Astrocyte of the cerebellum (primary cell): Measurements from ENCODE around the gene ANKMY1.

Experiments used
- DNase-seq: peaks from one replicate; pipeline ENCODE4 v3.0.0-alpha.2; 2011; ENCODE audit warnings: low read depth
- H3K4me3 ChIP-seq: 2 replicates; pipeline ENCODE4 v1.5.1; 2011; ENCODE audit warnings: mild to moderate bottlenecking, low read depth, low read length, moderate library complexity
- in situ Hi-C: cut with HindIII; loops from 2 replicates; pipeline ENCODE4 v1.10.0; 2017; ENCODE audit warnings: low sequenced_read_pairs
- TF ChIP-seq, protein P1 (sequence below): IDR thresholded peaks from 2 replicates; pipeline ENCODE4 v1.5.1; 2012; ENCODE audit warnings: low read length, low read depth, moderate library complexity, mild to moderate bottlenecking; ENCODE audit errors: missing control alignments

The ANKMY1 gene

DNA sequence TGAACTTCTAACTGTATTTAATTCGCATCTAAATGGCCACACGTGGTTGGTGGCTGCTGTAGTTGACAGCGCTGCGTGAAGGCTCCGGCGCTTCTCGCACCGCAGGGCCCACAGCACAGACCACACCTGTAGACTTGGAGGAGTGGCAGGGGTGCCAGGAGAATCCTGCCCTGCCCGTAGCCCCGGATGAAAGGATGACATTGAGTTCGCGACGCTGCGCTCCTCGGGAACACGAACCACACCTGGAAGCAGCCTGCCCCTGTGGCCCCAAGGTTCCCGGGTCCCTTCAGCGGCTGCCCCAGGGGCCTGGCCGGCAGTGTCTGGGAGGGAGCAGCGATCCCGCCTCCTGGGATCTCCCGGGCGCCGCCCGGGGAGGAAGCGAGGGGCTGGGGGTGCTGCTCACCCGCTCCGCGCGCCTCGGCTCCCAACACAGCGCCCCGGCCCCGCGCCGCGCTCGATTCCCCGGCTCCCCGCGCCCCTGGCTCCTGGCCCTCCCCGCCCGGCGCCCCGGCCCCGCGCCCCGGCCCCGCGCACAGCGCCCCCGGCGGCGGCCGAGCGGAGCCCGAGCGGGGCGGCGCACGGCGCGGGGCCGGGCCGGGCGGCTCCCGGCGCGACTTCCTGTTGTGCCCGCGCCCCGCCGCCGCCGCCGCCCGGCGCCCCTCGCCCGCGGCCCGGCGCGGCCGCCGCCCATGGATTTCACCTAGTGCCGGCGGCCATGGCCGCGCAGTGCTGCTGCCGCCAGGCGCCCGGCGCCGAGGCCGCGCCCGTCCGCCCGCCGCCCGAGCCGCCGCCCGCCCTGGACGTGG lies 10.3 kb upstream of the ANKMY1 start, which contains the start of gene RNPEPL1:
Gene RNPEPL1, plus strand, starts transcription at position 613 of the 806 bp plus-strand sequence. Its CDS starts 103 bp downstream, at position 716.
- in situ Hi-C loops, result no loop called here
- DNase-seq, result no peak
- peak within 1 kb of the TSS; percentile 61 for H3K4me3 ChIP-seq
- TF ChIP-seq, protein P1, sequence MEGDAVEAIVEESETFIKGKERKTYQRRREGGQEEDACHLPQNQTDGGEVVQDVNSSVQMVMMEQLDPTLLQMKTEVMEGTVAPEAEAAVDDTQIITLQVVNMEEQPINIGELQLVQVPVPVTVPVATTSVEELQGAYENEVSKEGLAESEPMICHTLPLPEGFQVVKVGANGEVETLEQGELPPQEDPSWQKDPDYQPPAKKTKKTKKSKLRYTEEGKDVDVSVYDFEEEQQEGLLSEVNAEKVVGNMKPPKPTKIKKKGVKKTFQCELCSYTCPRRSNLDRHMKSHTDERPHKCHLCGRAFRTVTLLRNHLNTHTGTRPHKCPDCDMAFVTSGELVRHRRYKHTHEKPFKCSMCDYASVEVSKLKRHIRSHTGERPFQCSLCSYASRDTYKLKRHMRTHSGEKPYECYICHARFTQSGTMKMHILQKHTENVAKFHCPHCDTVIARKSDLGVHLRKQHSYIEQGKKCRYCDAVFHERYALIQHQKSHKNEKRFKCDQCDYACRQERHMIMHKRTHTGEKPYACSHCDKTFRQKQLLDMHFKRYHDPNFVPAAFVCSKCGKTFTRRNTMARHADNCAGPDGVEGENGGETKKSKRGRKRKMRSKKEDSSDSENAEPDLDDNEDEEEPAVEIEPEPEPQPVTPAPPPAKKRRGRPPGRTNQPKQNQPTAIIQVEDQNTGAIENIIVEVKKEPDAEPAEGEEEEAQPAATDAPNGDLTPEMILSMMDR, result peak; percentile 7

DNA sequence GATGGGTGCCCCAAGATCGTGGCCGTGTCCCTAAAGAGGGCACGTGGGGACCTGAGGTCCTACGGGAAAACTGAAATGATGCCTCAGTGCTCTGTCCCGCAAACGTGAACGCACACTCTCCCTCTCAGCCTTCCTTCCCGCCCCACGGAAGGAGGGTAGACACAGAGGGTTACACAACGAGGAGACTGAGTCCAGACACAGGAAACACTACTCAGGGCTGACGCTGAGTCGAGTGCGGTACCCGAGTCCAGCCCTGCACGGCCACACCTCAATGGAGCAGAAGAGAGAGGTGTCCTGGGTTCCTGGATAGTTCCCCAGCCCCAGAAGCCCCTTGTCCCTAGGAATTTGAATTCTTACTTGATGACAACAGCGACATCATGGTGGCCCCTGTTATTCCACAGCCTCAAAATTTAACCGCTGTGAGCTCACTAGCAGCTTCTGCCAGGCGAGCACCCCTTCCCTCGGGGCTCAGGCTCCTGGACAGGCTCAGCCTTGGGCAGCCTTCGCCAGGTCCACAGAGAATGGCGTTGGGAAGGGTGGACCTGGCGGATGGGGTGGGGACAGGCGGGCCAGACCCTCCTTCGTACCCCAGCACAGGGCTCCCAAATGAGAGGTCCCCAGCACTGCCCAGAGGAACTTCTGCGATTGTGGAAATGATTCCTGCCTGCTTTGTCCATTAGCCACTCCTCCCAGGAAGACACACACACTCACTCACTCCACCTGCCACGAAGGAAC lies 9.5 kb upstream of the ANKMY1 start:
- TF ChIP-seq, protein P1, result no peak
- in situ Hi-C loops, result no loop called here
- peak overlapping the region; percentile 61 for H3K4me3 ChIP-seq
- DNase-seq, result no peak

DNA sequence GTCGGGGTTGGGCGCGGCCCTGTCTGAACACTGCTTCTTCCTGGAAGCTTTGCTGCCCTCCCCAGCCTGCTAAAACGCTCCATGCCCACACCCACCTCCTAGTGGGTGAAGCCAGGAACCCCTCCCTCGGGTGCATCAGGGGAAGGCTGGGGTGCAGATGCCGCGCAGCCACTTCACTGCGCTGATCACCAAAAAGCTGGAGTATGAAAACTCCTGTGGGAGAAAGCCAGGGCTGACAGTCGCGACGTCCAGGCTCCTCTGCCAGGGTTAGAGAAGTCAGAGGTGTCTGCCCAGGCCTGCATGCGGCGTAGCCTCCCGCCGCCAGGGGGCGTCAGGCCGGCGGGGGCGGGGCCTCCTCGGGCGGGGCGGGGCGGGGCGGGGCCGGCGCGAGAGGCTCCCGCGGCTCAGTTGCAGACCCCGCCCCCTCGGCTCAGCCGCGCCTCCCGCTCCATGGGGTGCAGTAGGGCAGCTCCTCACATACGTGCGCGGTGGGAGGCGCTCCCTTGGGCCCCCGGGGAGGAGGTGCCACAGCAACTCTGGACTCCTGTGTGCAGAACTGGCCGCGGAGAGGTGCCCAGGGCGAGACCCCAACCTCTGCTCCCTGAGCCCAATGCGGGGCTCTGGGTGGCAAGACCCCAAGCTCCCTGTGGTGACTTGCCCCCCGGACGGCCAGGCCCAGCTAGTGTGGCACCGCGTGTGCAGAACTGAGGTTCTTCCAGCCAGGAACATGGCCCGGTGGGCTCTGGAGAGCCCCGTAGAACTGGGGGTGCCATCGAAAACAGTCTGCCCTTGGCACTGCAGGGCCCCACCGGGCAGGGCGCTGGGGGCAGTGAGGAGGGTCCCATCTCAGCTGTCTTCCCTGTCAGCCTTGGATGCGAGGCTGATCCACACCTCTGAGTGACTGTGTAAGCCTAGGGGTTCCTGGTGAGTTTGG lies 8.7 kb upstream of the ANKMY1 start:
- TF ChIP-seq, protein P1, result peak; percentile 76
- peak overlapping the region; percentile 24 for H3K4me3 ChIP-seq
- in situ Hi-C loops, result no loop called here
- no peak for DNase-seq

DNA sequence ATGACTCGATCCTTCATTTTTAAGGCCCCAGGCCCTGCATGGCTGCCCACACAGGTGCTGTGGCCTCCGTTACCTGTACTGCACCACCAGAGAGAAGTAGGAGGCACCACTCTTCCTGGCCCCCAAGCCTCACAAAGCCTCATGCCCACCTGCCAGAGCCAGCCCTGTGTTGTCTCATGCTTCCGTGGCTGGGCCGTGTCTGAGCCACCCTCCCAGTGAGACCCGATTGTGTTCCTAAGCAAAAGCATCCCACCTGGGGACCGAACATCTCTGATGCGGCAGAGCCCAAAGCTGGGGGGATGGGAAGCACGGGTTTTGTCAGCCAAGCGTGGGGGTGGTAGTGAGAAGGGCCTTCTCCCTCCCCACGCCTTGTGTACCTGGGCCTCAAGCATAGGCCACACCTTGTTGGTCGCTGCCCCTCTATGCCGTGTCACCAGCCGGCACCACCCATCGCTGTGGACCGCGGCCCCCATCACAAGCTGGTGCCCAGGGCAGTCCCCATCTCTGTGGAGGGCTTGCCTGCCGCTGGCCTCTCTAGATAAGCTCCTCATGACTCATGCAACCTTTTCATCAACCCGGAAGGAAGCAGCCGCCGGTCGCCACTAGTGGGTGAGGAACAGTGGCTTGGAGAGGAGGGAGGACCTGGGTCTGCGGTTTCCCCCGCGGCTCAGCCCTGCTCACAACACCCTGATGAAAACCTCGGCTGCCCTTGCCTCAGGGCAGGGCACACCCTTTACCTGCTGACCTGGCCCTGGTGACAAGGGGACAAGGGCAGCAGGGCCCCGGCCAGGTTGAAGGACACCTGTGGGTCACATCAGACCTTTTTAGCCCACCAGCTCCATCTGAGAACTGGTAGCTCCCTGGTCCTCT lies 7.8 kb upstream of the ANKMY1 start:
- H3K4me3 ChIP-seq, result no peak overlapping the region
- no peak for DNase-seq
- in situ Hi-C loops, result no loop called here
- TF ChIP-seq, protein P1, result no peak

DNA sequence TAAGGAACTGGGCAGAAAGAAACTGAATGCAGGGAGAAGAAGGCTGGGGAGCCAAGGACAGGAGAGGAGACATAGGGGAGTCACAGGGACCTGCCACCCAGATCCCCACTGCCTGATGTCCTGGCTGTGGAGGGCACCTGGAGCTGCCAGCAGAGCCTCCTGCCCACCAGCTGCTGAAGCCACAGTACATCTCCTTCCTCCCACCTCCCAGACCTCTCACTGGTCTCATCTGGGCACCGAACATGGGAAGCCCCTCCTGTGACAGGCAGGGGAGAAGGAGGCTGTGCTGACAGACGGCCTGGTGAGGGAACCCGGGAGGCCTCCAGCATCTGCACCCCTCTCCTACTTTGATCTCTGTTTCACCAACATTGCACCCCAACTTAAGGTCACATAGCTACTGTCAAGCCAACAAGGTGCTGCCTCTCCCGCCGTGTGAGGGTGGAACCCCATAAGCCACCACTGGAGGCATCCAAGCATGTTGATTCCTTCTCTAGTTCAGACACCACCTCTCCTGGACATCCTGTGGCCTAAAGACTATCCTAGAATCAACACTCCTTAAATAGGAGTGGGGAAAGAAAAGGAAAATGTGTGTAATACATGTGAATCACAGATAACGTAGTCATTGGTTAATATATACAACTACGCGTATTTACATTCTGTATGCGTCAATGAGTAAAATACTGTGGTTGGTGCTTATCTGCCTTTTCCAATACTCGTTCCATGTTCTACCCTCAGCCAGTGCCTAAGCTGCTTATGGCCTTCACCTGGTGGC lies 7.0 kb upstream of the ANKMY1 start:
- no peak for DNase-seq
- TF ChIP-seq, protein P1, result no peak
- no peak overlapping the region for H3K4me3 ChIP-seq
- in situ Hi-C loops, result no loop called here
